Measurements from ENCODE around the gene C6orf89.

Gene C6orf89

DNA sequence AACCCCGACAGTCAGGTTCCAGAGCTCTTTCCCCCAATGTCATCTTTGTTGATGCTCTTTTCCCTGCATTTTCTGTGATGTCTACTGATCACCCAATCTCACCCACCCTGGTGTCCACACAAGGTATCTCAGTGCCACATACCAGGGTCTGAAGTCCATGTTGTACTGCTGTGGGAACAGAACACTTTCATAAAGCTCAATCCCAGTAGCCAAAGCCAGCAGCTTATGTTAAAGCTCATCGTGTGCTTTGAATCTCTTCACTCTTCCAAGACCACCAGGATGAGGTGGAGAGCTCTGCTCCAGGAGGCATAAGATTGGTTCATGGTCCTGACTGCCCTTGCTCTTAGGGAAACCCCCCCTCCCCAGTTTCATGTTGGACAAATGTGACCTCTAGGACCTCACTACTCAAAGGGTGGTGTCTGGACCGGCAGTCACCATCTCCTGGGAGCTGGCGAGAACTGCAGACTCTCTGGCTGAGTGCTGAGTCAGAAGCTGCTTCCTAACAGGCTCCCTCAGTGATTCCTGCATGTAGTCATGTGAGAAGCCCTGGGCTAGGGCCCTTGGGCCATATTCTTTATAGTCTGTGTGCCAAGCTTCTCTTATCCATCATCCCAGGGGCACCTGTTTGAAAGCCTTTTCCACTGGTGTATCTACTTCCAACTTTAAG lies 33.1 kb upstream of the C6orf89 start:
- DNase-seq (ENCODE audit: low read depth in 2 of 2), result no peak

DNA sequence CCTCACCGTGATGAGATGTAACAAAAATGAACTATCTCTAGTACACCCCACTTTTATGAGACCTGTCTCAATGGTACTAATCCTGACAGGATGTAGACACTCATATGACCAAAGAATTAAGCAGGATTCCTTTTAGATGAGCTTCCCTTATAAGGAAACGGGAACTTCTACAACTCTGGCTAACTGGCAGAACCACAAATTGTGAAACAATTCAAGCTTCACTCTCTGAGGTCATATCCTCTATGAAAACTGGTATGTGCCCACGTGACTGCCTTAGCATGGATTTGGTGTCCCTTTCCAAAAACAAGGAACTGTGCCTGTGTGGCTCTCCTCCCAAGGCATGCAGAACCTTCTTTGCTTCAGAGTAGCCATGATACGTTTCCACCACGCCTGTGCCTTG lies 32.4 kb upstream of the C6orf89 start:
- no peak for DNase-seq (ENCODE audit: low read depth in 2 of 2)

DNA sequence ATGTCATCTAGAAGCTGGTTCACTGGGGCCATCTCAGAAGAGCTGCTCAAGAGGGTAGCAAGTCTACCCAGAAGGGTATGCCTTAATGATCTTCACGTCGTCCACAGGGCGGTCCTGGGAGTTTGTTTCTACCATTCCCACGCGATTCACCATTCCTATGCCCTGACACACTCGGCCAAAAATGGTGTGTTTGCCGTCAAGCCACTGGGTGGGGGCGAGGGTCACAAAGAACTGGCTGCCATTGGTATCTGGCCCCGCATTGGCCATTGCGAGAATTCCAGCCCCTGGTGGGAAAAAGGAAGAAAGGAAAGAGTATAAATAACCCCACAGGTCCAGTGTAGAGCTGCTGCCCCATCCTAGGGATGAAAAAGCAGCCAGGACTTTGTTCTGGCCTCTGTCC lies 30.0 kb upstream of the C6orf89 start:
- no peak for DNase-seq (ENCODE audit: low read depth in 2 of 2)

DNA sequence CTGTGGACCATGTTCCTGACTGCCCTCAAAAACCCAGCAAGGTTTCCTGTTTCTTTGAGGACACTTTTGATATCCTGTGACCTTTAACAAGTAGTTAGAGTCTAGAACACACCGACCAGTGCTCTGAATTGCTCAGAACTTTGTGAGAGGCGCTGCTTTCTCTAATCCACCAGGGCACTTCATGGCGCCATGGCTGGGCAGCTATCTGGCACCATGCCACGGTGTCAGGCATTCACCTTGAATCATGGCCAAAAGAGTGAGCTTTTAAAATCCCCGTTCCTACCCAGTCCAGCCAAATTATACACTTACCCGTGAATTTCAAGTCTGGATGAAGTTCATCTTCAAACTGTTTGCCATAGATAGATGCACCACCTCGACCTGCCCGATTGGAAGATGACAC lies 29.5 kb upstream of the C6orf89 start:
- DNase-seq (ENCODE audit: low read depth in 2 of 2), result no peak

DNA sequence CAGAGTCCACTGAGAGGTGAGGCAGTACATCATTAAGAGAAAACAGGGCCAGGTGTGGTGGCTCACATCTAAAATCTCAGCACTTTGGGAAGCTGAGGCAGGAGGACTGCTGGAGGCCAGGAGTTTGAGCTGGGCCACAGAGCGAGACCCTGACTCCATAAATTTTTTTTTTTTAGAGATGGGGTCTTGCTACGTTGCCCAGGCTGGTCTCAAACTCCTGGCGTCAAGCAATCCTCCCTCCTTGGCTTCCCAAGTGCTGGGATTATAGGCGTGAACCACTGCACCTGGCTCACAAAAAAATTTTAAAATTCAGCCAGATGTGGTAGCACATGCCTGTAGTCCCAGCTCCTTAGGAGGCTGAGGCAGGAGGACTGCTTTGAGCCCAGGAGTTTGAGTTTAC lies 28.4 kb upstream of the C6orf89 start:
- no peak for DNase-seq (ENCODE audit: low read depth in 2 of 2)

DNA sequence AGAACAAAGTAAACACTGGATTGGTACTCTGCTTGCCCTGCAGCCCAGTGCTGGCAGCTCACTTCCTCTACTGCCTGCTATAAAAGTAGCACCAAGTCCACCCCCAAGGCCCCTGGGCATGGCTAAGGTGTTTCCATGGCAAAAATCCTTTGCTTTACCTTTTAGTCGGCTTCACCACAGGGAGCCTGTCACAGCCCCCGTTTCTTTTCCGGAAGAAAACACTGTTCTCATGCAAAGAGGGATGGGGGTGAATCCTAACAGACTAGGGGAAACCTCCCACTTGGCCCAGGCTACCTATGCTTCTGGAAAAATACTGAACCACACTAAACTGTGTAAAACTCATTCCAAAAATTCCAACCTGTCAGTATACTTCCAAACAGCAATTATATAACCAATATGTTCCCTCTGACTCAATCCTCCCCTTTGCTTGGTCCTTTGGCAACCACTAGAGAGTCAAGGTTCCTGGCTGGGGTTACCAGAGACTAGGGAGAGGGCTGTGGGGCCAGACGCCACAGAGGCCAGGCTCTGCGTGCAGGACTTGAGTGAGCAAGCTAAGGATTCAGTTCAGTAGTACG lies 27.3 kb upstream of the C6orf89 start:
- DNase-seq (ENCODE audit: low read depth in 2 of 2), result no peak

DNA sequence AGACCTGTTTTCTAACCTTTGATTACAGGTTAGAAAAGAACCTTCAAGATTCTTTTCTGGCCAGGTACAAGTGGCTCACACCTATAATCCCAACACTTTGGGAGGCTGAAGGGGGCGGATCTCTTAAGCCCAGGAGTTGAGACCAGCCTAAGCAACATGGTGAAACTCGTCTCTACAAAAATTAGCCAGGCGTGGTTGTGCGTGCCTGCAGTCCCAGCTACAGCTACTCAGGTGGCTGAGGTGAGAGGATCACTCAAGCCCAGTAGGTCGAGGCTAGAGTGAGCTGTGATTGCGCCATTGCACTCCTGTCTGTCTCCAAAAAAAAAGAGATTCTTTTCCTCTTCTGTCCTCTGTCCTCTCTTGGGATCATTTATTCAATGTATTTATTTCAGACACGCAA lies 25.6 kb upstream of the C6orf89 start:
- no peak for DNase-seq (ENCODE audit: low read depth in 2 of 2)

DNA sequence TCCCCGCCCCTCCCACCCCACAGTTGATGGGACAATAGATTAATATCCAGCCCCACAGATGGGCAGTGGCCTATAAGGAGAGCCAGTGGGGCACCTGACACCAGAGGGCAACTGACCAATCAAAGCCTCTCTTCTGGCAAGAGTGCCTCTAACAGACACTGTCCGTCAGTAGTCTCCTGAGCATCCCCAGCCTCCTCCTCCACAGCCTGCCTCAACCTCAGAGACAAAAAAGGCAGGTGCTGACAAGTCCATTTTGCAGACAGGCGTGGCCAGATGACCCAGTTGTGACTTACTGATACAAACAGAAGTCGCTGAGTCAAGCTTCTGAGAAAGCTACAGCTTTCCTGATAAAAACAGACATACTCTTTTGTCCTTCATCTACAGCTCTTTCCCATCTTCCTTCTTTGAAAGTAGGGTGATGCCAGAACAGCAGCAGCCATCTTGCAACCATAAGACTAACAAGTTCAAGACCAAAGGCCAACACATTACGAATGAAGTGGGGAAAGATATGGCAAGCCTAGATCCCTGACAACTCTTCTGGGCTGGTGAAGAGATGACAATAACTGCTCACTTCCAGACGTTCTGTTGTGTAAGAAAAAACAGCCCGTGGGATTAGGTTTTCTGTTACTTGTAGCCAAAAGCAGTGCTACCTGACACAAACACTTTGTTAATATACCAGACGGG lies 23.4 kb upstream of the C6orf89 start:
- DNase-seq (ENCODE audit: low read depth in 2 of 2), result no peak

DNA sequence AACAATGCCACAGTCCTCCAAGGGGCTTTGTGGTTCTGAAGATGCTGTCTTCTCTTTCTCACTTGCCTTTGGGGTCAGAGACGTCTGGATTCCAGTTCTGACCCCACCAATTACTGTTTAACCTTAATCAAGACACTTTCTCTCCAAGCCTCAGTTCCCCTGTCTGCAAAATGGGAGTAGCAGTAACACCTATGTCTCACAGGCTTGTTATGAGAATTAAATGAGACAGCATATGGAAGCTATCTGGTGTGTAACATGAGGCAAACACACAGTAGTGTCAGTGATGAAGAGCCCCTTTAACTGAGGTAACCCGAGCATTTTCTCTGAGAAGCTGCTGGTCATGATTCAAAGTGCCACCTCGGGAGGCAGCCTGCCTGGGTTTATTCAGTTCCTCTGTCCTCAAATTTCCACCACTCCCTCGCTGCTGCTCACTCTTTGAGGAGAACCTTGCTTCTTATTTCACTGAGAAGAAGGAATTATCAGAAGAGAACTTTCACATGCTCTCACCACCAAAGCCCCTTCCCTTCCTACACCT lies 22.8 kb upstream of the C6orf89 start:
- DNase-seq (ENCODE audit: low read depth in 2 of 2), result no peak

DNA sequence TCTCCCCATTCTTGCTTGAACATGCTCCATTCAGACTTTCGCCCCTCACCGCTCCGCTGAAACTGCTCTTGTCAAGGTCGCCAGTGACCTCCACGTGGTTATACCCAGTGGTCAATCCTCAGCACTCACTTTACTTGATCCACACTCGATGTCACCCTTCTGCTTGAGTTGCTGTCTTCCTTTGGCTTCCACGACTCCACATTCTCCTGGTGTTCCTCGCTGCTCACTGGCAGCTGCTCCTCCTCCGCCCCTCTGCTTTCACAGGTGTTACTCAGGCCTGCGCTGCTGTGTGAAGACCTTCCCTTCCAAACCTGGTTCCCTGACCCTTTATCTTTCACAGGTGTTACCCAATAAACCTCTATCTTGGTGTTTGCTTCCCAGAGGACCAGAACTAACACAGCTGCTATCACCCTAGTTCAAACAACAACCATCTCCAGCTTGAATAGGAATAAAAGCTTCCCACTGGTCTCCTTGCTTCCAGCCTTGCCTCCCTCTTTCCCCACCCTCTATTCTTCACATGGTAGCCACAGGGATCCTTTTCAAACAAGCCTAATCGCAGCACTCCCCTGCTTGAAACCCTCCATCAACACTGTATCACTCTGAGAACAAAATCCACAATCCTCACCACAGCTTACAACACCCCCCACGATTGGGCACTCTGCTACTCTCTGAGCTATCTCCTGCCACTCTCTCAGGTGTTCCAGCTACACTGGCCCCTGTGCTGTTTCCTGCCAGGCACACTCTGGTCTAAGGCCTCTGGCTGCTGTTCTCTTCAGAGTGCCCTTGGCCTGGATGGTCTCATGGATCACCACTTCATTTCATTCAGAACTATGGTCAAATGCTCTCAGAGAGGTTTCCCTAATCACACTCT lies 21.8 kb upstream of the C6orf89 start:
- no peak for DNase-seq (ENCODE audit: low read depth in 2 of 2)

DNA sequence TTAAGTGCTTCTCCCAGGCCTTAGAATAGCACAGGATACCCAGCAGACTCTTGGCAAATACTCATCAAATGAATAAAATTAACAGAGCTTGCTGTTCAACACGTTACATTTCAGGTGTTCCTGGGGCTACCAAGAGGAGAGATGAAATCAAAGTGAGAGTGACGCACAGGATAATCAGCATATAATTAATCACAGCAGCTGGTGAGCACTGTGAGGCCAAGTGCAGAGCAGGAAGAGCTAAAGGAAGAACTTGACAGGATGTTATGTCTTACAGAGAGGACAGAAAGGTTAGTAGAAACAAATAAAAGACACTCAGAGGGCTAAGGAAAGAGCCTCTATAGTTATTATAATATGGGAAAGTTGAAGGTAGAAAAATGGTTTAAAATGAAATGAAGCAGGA lies 19.9 kb upstream of the C6orf89 start:
- DNase-seq (ENCODE audit: low read depth in 2 of 2), result no peak

DNA sequence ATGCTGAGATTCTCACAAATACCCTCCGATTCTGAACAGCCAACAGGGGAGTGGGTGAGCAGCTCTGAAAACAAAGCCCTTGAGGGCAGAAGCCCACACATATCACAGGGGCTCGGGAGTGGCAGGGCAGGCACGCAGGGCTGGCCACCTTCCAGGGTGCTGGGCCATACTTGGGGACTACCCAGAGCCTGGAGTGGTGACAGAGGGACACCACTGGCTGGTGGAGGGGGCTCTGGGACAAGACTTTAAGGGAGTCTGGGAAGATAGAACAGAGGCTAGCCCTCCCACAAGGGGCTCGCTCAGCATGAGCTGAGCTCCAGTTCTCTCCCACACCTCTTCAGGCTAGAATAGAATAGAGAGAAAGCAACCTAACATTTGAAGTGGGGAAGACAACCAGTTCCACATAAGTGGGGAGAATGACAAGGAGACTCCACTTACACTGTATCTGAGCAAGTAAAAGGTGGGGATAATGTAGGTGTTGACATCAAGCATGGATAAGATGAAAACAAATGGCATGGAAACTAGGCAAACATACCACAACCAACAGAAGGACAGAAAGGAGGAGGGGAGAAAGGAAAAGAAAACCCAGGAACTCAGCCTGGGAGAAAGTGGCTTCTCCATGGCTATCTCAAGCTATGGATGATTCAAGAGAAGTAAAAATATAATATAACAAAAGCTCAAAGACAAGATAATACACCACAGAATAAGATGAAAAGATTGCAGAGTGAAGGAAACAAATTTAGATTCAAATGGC lies 18.1 kb upstream of the C6orf89 start:
- DNase-seq (ENCODE audit: low read depth in 2 of 2), result no peak

DNA sequence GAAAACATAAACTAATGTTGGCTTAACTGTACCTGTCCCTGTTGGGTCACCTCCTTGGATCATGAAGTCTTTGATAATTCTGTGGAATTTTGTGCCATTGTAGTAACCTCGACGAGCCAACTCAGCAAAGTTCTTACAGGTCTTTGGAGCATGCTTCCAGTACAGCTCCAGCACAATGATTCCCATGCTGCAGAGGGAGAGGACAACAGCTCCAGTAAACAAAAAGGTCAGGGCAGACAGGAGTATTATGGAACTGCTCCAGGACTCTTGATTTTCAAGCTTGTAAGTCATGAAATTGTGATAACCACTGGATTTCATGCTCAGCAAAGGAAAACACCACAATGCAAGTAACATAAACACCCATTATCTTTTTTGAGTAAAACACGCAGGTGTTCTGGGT lies 14.1 kb upstream of the C6orf89 start:
- no peak for DNase-seq (ENCODE audit: low read depth in 2 of 2)

DNA sequence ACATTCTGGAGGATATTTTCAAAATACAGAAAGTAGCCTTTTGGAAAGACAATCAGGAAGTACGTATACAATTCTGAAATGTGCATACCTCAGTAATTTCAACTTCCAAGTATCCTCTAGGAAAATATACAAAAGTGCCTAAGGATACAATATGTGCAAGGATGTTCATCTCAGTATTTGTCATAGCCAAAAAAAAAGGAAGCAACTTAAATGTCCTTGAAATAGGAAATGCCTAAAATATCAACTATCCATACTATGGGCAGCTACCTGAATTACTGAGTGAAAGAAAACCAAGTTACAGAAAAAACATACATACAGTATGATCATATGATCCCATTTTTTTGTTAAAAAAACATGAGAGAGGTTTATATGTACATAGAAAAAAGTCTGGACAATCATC lies 12.6 kb upstream of the C6orf89 start:
- DNase-seq (ENCODE audit: low read depth in 2 of 2), result no peak

DNA sequence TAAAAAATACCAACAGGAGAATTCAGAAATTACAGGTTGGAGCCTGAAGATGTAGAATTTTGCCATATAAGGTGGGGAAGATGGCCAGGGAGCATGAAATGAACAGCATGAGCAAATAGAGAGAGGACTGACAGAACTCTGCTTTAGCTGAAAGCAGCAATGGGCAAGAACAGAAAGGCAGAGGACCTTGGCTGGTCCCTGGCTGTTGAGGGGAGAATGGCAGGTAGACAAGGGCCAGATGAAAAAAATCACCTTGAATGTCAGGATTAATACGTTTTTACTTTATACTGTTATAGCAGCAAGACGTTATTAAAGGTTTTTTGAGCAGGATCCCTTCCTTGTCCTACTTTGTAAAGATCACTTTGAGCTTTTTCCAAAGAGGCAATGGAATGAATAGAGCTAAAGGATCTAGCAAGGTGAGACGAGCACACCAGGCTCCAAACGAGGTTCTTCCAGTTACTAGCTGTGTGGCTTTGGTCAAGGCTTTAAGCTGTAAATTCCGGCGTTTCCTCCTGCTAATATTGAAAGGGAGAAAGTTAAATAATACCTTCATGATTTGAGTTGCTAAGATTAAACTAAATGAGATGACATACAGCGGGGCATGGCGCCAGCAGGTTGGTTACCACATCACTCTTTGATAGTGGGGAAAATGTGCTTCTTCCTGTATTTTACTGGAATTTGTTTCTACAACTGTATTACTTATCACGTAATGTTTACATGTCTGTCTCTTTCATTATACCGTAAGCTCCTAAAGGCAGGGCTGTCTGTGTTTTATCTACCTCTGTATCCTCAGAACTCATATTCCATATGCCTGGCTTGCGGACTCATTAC lies 11.9 kb upstream of the C6orf89 start:
- DNase-seq (ENCODE audit: low read depth in 2 of 2), result no peak

DNA sequence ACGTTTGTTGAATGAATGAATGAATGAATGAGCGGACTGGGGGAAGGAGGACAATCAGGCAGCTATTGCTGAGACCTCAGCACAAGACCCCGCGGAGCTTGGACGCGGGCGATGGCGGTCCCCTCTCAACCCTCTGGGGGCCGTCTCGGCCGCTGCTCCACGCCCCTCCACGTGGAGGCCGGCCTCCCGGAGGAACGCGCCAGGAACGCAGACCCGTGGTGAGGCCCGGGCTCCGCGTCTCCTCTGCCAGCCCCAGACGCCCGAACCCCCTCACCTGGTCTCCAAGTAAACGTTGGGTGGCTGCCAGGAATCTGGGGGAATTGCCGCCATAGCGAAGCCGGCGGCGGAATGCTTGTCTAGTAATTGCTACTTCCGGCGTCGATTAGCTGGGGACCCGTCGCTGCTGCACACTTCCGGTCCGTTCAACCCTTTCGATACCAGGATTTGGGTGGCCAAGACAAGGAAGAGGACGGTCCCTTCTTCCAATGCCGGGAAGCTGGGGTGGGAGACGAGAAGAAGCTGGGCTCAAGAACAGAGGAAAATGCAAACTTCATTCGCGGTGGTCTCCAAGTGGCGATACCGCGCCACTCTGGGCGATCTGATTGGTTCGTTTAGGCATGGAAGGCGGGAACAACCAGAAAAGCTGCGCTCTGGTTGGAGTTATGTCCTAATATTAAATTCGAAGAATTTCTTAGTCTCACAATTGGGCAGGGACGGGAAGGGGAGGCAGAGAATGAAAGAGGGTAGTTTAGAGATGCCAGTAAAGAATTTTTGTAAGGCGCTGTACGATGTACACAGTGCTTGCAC lies 11.1 kb upstream of the C6orf89 start, which contains the start of gene PPIL1:
Gene PPIL1 (minus strand): TSS at position 361 of the 807 bp plus-strand sequence. CDS start 31 bp downstream, at position 330.
- peak; percentile 80 to 81 for DNase-seq (ENCODE audit: low read depth in 2 of 2)

DNA sequence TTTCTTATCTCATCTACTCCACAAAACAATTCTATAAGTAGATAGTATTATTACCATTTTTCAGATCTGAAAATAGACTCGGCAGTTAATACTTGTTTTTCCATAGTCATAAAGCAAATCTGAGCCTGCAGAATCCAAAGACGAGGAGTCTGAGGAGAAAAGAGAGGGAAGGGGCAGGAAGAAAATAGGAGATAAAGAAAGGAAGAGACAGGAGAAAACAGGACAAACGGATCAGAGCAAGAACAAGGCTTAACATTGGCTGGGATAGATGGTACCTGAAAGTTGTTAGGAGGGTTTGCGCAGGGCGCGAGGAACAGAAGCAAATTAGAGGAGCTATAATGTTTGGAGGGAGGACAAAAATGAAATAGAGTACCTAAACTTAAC lies 10.5 kb upstream of the C6orf89 start:
- DNase-seq (ENCODE audit: low read depth in 2 of 2), result no peak

DNA sequence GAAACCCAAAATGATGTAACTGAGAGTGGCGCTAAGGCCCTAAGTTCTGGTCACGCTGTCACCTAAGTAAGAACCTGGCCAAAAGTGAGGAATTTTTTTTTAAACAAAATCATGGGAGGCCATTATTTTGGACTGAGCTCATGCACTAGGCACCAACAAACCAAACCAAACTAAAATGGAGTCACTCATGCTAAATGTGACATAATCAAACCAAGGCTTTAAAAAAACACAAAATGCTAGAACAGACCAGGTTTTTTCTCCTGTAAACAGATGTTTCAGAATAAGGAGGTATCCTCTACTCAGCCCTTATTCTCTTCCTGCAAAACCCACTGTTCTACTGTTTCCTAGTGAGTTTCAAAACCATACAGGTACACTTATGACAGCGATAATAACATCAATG lies 1.1 kb upstream of the C6orf89 start:
- DNase-seq (ENCODE audit: low read depth in 2 of 2), result no peak

DNA sequence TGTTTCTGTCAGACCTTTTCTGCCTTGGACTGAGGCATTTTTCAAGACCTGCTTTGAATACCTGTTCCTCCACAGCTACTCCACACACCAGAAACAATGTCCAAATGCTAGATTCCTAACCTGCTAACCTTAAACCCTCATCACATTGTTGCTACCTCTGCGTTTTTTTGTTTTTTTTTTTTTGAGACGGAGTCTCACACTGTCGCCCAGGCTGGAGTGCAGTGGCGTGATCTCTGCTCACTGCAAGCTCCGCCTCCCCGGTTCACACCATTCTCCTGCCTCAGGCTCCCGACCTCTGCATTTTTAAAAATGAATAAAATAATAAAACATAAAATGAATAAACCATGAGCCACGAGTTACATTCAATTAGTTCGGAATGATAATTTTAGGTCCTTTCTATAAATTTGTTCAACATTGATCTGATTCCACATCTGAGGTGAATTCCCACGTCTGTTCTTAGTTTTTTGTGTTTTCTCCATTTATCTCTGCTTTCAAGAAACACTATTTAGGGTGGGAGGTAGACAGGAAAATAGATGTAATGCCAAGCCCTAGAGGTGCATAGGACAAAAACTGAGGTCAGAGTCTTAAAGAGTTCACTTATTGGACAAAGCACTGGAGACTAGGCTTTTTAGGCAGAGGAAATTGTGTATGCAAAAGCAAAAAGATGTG lies 1.3 kb downstream of the C6orf89 start:
- no peak for DNase-seq (ENCODE audit: low read depth in 2 of 2)
